ENCODE measurements around the gene ATP8A2.

DNA sequence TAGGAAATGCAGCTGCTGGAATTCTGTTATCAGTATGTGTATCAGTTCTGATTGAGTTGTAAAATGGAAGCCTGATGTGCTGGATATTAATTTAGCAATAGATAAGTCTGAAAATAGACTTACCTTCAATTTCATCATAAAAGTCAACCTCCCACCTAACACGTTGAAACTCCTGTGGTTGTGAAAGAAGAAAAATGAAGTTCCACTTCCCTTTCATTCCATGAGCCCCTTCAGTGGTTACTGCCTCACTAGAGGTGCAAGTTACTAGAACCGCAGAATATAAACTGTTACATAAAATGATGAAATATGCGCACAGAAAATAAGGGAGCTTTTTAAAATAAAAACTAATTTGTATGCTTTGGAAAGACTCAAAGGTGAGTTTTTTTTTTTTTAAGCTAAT is 430.8 kb downstream of the ATP8A2 start:
- TF ChIP-seq, protein P1, sequence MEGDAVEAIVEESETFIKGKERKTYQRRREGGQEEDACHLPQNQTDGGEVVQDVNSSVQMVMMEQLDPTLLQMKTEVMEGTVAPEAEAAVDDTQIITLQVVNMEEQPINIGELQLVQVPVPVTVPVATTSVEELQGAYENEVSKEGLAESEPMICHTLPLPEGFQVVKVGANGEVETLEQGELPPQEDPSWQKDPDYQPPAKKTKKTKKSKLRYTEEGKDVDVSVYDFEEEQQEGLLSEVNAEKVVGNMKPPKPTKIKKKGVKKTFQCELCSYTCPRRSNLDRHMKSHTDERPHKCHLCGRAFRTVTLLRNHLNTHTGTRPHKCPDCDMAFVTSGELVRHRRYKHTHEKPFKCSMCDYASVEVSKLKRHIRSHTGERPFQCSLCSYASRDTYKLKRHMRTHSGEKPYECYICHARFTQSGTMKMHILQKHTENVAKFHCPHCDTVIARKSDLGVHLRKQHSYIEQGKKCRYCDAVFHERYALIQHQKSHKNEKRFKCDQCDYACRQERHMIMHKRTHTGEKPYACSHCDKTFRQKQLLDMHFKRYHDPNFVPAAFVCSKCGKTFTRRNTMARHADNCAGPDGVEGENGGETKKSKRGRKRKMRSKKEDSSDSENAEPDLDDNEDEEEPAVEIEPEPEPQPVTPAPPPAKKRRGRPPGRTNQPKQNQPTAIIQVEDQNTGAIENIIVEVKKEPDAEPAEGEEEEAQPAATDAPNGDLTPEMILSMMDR (IDR thresholded peaks at IDR 0.05), result no peak
- TF ChIP-seq ZFX (IDR thresholded peaks at IDR 0.05; ENCODE audit: borderline replicate concordance), result no peak

Measured in 22Rv1 (cell line).